GM12875 (cell line): ENCODE measurements around the gene KCNQ1OT1.
"Not testable (repeated sequence)": the region's sequence is repeated elsewhere in the genome, so short reads cannot be mapped to it uniquely, and the experiment has no call there.

ENCODE experiments used
- H3K4me3 ChIP-seq: one replicate; pipeline ENCODE4 v1.5.1; 2011; ENCODE audit warnings: low read depth, low read length, control low read depth
- CTCF ChIP-seq: IDR thresholded peaks from 2 replicates; pipeline ENCODE4 v1.5.1; 2011; ENCODE audit warnings: low read depth, mild to moderate bottlenecking, control low read depth, inconsistent platforms, low read length, moderate library complexity, borderline replicate concordance; ENCODE audit not compliant: insufficient read depth

KCNQ1OT1 gene

DNA sequence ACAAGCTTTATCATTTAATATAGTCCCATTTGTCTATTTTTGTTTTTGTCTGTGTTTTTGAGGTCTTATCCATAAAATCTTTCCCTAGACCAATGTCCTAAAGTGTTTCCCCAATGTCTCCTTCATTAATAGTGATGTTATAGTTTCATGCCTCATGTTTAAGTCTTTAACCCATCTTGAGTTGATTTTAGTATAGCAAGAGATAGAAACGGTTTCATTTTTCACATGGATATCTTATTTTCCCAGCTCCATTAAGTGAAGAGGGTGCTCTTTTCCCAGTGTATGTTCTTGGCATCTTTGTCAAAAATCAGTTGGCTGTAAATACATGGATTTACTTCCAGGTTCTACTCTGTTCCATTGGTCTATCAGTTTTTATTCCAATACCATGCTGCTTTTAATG, 58.2 kb downstream of the KCNQ1OT1 start:
- TF ChIP-seq CTCF, result no peak

DNA sequence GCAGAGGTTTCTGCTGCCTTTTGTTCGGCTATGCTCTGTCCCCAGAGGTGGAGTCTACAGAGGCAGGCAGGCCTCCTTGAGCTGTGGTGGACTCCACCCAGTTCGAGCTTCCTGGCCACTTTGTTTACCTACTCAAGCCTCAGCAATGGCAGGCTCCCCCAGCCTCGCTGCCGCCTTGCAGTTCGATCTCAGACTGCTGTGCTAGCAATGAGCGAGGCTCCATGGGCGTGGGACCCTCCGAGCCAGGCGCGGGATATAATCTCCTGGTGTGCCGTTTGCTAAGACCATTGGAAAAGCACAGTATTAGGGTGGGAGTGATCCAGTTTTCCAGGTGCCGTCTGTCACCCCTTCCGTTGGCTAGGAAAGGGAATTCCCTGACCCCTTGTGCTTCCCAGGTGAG, 60.0 kb downstream of the KCNQ1OT1 start:
- H3K4me3 ChIP-seq, result not testable (repeated sequence)

More for the DNA sequence above, 58.2 kb downstream of the KCNQ1OT1 start:
- H3K4me3 ChIP-seq, result no peak overlapping the region

- no peak for TF ChIP-seq CTCF
Observed at GRCh38 chr11:2631161-2631560, 68.6 kb downstream of the KCNQ1OT1 start.

DNA sequence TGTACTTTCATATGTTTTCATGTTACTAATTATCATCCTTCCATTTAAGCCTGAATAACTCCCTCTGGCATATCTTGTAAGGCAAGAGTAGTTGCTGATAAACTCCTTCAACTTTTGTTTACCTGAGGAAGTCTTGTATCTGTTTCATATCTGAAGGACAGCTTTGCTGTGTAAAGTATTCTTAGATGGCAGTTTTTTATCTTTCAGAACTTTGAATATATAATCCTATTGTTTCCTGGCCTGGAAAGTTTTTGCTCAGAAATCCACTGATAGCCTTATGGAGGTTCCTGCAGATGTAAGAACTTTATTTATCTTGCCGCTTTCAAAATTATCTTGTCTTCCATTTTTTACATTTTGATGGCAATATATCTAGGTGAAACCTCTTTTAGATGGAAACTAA, 69.1 kb downstream of the KCNQ1OT1 start:
- TF ChIP-seq CTCF, result no peak
- H3K4me3 ChIP-seq, result no peak overlapping the region

More at GRCh38 chr11:2631161-2631560, 68.6 kb downstream of the KCNQ1OT1 start:
- H3K4me3 ChIP-seq, result no peak overlapping the region

DNA sequence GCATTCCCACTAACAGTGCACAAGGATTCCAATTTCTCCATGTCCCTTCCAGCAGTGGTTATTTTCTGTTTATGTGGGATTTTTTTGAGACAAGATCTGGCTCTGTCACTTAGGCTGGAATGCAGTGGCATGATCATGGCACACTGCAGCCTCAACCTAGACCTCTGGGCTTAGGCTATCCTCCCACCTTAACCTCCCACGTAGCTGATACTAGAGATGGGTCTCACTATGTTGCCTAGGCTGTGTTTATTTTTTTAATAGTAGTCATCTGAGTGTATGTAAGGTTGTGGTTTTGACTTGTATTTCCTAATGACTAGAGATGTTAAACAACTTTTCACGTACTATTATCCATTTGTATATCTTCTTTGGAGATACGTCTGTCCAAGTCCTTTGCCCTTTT, 74.6 kb downstream of the KCNQ1OT1 start:
- H3K4me3 ChIP-seq, result no peak overlapping the region
- TF ChIP-seq CTCF, result no peak

- no peak for TF ChIP-seq CTCF
- H3K4me3 ChIP-seq, result no peak overlapping the region
Observed at GRCh38 chr11:2621894-2622293, 77.9 kb downstream of the KCNQ1OT1 start.

- no peak for TF ChIP-seq CTCF
- no peak overlapping the region for H3K4me3 ChIP-seq
Observed at GRCh38 chr11:2612884-2613571, 86.8 kb downstream of the KCNQ1OT1 start.
